Suprapubic skin (tissue), 3 donors: ENCODE results near the gene BACE1.

Experiments
- POLR2A ChIP-seq, 2 donors: fragments of 450-650 bp; IDR thresholded peaks; one replicate each; pipeline ENCODE4 v1.6.1; 2017; ENCODE audit warnings: antibody characterized with exemption in 2 of 2, mild to moderate bottlenecking in 2 of 2, moderate library complexity in 2 of 2
- TF ChIP-seq, protein P1 (sequence below), 2 donors: fragments of 200-600 bp in 1 of 2; fragments of 450-650 bp in 1 of 2; sonication (generic) in 1 of 2; IDR thresholded peaks; one replicate each; pipeline ENCODE4 v1.5.1; 2016 to 2019; ENCODE audit warnings: antibody characterized with exemption in 2 of 2, mild to moderate bottlenecking in 1 of 2, moderate library complexity in 1 of 2

- TF ChIP-seq POLR2A (IDR thresholded peaks at IDR 0.05) = no peak
- TF ChIP-seq, protein P1, sequence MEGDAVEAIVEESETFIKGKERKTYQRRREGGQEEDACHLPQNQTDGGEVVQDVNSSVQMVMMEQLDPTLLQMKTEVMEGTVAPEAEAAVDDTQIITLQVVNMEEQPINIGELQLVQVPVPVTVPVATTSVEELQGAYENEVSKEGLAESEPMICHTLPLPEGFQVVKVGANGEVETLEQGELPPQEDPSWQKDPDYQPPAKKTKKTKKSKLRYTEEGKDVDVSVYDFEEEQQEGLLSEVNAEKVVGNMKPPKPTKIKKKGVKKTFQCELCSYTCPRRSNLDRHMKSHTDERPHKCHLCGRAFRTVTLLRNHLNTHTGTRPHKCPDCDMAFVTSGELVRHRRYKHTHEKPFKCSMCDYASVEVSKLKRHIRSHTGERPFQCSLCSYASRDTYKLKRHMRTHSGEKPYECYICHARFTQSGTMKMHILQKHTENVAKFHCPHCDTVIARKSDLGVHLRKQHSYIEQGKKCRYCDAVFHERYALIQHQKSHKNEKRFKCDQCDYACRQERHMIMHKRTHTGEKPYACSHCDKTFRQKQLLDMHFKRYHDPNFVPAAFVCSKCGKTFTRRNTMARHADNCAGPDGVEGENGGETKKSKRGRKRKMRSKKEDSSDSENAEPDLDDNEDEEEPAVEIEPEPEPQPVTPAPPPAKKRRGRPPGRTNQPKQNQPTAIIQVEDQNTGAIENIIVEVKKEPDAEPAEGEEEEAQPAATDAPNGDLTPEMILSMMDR (IDR thresholded peaks at IDR 0.05) = no peak
Observed at GRCh38 chr11:117278347-117278746, 37.7 kb downstream of the BACE1 start.
